Measurements from ENCODE around the gene TOMT.

- TF ChIP-seq, protein P1, sequence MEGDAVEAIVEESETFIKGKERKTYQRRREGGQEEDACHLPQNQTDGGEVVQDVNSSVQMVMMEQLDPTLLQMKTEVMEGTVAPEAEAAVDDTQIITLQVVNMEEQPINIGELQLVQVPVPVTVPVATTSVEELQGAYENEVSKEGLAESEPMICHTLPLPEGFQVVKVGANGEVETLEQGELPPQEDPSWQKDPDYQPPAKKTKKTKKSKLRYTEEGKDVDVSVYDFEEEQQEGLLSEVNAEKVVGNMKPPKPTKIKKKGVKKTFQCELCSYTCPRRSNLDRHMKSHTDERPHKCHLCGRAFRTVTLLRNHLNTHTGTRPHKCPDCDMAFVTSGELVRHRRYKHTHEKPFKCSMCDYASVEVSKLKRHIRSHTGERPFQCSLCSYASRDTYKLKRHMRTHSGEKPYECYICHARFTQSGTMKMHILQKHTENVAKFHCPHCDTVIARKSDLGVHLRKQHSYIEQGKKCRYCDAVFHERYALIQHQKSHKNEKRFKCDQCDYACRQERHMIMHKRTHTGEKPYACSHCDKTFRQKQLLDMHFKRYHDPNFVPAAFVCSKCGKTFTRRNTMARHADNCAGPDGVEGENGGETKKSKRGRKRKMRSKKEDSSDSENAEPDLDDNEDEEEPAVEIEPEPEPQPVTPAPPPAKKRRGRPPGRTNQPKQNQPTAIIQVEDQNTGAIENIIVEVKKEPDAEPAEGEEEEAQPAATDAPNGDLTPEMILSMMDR (IDR thresholded peaks at IDR 0.05; ENCODE audit: low read length): no peak
- no peak for TF ChIP-seq EZH2 (IDR thresholded peaks at IDR 0.05; ENCODE audit: borderline replicate concordance, low read length)
These were observed 17.5 kb downstream of the TOMT start for GRCh38 chr11:72123117-72123653.

Measured in OCI-LY1 (cell line).